ENCODE results near the gene SAA1.
"Not testable (repeated sequence)": the region's sequence is repeated elsewhere in the genome, so short reads cannot be mapped to it uniquely, and the experiment has no call there.

SAA1 gene

GRCh38 chr11:18265949-18266348 lies at the start of gene SAA1:
TSS of gene SAA1 (plus strand) at chr11:18266264. CDS start at chr11:18266888, 624 bp downstream.
- no peak for DNase-seq

DNA sequence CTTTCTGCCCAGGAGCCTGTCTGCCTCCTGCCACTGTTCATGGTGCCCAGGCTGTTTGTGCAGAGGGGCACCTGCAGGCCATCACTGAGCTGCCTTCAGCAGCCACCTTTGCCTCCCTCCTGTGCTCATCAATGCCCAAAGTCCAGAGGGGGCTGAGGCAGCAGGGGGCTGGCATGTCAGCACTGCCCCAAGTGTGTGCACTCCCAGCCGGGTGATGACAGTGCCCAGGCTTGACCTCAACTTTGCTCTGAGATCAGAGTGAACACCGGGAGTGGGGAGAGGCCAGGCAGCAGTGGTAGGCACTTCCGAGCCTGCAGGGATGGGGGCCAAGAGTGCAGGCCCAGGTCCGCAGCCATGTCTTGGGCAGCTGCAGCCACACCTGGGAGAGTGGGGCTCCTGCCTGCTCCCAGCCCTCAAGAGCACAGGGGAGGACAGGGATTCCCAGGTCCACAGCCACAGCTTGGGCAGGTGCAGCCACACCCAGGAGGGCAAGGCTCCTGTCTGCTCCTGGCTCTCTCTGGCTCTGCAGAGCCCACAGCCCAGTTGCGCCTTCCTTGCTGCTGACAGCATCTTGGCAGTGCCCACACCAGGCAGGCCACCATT lies 44.7 kb upstream of the SAA1 start:
- DNase-seq = no peak

DNA sequence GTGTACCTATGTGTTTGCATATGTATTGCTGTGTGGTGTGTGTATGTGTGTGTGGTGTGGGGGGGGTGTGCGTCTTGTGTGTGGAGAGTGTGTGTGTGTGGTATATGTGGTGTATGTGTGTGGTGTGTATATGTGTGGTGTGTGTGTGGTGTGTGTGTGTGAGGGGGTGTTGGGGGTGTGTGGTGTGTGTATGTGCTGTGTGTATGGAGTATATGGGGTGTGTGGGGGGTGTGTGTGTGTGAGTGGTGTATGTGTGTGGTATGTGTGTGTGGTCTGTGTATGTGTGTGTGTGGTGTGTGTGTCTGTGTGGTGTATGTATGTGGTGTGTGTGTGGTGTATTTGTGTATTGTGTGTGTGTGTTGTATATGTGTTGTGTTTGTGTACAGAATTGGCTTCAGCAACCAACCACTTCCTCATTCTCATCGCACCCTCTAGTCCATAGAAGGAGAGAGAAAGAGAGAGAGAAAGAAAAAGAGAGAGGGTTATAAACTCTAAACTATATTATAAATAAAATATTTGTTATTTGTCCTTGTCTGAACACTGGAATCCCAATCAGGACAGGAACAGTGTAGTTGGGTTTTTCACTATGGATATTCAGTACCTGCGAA lies 43.1 kb upstream of the SAA1 start:
- DNase-seq = no peak

DNA sequence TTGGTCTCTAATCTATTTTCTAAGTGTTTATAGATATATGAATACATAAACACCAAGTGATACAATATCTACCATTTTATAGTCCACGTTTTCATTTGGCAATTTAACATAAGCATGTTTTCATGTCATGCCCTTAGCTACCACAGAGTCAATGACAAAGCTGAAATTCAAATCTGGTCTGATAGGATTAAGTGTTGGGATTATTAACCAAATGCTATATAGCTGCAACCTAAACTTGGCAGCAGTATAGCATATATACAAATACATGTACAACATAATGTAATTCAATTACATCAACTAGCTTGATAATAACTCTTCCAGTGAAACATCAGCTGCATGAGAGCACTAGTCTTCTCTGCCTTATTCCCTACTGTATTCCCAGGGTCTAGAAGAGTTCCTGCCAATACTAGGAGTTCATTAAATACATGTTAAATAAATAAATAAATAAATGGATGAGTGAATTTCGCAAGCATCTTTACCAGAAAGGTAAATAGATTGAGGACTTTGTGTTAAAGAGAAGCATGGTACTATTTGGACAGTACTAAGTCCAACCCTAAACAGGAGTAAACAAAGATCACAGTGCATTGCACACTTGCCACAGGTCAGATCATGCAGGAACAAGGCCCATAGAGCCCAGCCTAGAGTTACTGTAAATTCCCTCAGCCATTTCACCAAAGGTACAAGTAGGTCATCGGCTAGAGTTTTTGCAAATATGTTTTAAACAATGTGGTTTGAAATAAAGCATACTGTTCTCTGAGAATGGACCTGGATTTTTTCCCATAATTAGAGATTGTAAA lies 42.3 kb upstream of the SAA1 start:
- DNase-seq = no peak

- no peak for DNase-seq
These were observed 40.2 kb upstream of the SAA1 start for GRCh38 chr11:18225913-18226312.

DNA sequence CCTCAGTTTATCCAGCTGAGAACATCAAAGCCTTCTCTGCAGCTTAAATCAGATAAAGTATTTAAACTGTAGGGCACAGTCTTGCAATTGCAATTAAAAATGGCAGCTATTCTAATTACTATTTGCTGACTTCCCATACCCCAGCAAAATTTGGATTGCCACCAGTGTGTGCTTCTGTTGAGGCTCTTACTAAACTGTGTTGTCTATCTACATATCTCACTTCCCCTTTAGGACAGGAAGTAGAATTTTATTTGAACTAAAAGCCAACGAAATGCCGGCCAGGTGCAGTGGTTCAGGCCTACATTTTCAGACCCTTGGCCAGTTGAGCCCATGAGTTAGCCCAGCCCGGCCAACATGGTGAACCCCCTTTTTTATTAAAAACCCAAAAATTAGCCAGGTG lies 36.6 kb upstream of the SAA1 start:
- no peak for DNase-seq

DNA sequence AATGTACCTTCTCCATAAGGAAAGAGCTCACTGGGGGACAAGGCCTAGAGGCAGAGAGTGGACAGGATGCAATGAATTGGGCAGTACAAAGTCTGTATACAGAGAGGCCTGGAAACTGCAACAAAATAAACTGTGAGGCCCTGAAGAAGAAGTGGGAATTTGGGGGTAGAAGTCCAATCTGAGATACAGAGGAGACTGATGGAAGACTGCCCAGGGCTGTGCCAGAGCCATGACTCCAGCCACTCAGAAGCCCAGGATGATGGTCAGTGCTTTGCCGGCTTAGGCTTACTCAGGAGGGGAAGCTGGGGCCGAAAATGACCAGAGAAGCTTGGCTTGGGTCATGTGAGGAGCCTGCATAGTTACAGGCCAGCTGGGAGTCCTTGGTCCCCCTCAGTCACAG lies 35.2 kb upstream of the SAA1 start:
- no peak for DNase-seq

GRCh38 chr11:18233912-18234311 lies 32.2 kb upstream of the SAA1 start:
- DNase-seq = no peak

- DNase-seq = no peak
These were observed 30.4 kb upstream of the SAA1 start for GRCh38 chr11:18235394-18236334.

DNA sequence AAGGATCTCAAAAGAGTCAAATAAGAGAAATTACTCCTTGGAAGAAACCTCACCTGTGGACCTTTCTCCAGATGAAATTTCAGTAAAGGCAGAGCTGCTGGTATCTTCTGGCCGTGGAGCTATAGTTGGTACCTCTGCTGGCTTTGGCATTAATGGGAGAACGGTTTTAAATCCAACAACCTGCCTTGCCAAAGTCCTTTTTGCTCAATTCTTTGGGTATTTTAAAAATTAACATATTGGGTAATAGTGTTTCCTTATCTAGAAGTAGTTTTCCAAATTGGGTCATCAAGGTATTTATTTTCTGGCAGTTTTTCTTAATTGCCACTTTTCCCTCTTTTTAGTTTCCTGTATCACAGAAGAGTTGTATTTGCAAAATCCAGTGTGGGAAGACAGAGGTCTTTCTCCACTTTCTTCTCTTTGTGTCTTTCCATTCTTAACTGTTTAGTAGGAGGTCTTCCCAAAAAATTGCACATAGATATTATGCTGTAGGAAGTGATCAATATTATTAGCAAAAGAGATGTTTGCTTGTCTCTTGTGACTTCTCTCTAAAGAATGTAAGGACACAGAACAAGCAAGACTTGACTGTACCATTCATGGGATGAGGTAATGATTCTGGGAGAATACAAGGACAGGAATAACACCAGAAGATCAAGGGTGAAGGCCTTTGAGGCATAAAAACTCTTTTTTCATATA lies 29.3 kb upstream of the SAA1 start, which contains the start of gene SAA4:
Gene SAA4 (minus strand): TSS at position 139 of the 693 bp plus-strand sequence. CDS start 876 bp downstream, outside the sequence.
- DNase-seq = no peak

GRCh38 chr11:18239655-18240054 lies 26.4 kb upstream of the SAA1 start:
- DNase-seq = no peak

DNA sequence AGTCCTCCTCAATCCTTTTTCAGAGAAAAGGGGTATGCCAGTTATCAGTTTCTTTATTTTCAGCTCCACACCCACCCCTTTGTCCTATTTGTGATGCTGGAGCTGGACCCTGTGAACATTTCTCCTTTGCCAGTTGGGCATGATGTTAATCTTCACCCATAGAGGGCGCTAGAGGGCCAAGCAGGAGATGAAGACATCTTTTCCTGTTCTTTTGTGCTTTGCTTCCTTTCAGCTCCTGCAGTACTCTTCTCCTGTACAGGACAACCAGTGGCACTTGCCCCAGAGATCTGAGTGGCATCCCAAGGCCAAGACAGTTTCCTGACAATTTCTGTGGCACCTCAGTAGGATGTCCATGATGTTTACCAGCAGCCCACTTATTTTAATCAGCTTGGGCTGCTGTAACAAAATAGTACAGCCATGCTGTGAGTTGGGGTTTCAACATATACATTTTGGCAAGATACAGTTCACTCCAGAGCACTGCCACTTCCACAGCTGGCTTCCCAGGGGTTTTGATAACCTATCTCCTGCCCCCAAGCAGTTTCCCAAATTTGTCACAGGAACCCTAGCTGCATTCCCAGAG lies 22.2 kb upstream of the SAA1 start:
- no peak for DNase-seq

DNA sequence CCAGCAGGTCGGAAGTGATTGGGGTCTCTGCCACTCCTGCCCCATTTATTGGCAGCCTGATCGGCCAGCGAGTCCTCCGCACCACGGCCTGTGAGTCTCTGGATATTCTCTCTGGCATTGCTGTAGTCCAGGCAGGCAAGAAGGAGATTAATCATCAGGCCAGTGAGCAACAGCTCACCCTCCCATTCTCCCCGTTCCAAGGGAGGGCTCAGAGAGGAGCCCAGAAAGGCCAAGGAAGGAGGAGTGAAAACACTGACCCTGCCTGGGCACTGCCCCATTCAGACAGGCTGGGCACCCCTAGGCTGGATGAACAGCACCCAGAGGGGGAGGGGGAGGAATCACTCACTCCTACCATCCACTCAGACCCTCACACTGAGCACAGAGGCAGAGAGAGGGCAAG lies 20.7 kb upstream of the SAA1 start:
- DNase-seq = no peak

DNA sequence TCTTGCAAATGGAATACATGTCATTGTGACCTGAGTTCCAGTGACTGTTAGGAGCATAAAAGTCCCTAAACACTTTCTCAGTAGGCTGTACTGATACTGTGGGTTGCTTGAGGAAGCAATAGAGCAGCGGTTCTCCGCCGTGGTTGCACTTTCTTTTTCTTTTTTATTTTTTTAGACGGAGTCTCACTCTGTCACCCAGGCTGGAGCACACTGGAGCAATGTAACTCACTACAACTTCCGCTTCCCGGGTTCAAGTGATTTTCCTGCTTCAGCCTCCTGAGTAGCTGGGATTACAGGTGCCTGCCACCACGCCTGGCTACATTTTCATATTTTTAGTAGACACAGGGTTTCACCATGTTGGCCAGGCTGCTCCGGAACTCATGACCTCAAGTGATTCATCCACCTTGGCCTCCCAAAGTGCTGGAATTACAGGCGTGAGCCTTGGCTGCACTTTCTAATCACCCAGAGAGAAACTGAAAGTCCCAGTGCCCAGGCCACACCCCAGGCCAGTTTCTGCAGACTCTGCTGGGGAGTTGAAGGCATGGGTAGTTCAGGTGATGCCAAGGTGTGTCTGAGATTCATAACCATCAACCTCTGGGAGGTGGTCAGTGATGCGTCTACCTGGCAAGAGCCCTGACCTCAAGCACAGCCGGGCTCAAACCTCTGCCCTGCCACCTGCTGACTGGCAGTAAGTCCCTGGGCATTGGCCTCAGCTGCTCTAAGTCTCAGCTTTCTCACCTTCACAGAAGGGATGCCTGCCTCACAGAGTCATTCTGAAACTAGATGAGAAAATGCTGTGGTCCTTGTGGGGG lies 19.5 kb upstream of the SAA1 start:
- DNase-seq = not testable (repeated sequence)

DNA sequence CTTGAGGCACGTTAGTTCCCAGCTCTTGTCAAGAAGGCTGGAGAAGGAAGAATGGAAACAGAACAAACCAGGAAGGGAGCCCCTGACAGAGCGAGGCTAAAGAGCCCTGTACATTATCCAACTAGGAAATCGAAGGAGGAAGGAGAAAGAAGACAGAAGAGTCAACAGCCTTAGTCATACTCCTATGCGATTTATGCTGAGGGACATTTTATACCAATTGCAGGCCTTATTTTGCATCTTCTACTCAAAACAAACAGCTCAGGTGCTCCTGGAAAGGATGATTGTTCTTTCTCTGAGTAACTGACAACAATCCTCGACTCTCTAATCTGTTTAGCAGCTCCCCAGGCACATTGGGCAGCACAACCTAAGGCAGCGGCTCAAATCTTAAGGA lies 18.9 kb upstream of the SAA1 start:
- DNase-seq = not testable (repeated sequence)

DNA sequence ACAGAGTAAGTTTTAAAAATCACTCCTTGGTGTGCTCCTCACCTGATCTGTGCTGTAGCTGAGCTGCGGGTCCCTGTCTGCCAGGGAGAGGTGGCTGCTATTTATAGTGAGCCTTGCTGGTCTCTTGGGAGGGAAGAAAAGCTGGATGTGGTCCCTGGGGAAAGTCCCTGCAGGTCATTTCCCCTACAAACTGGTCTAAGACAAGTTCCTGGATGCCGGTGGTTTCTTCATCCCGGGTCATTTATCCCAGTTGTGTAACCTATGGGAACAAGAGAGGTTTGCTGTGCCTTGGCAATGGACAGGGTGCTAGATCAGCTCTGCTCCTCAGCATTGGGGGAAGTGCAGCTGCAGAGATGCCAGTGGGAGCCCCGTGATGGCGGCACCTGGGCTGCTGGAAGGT lies 17.5 kb upstream of the SAA1 start, which contains the start of gene SAA2:
Gene SAA2 (minus strand): TSS at position 108 of the 400 bp plus-strand sequence. CDS start 657 bp downstream, outside the sequence.
- DNase-seq = no peak

GRCh38 chr11:18253233-18253632 lies 12.8 kb upstream of the SAA1 start:
- DNase-seq = no peak

- DNase-seq = no peak
These were observed 12.2 kb upstream of the SAA1 start for GRCh38 chr11:18253778-18254338.

DNA sequence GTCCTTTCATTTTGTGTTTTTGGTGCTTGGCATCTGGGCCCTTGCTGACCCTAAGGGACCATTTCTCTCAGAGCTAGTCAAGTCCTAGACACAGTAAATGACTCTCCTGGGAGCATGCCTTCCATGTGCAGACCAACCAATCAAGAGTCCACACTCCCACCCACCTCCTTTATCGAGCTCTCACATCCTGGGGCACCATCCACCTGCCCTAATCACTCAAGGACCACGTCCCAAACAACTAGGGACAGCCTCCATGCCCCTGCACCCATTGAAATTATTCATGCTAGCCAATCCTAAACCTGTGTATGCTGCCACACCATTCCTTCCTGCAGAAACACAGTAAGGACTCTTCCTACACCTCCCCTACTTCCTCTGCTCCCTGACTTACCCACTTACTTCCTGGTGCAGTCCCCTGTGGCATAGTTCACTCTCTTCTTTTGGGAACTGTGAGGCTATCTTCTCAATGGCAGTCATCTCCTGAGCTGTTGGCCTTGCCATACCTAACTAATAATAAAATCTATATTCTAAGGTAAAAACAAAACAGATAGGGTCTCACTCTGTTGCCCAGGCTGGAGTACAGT lies 11.2 kb upstream of the SAA1 start:
- no peak for DNase-seq

- DNase-seq = no peak
These were observed 6.8 kb upstream of the SAA1 start for GRCh38 chr11:18259259-18259658.
